Keratinocyte (primary cell): Measurements from ENCODE around the gene NVL.

Experiments
- EZH2 ChIP-seq: IDR thresholded peaks from one replicate; pipeline ENCODE4 v1.6.1; 2012; ENCODE audit warnings: inconsistent platforms, mild to moderate bottlenecking, low read length, moderate library complexity
- TF ChIP-seq, protein P1 (sequence below), 3 experiments: IDR thresholded peaks in 1 of 3; conservative IDR thresholded peaks in 1 of 3; optimal IDR thresholded peaks in 1 of 3; 2 replicates in 2 of 3; 3 replicates in 1 of 3; pipeline versions ENCODE3 to v1.5.1; 2011; ENCODE audit warnings: low read length in 3 of 3, mild to moderate bottlenecking in 3 of 3, moderate library complexity in 2 of 3, control low read depth in 1 of 3, inconsistent platforms in 1 of 3; ENCODE audit not compliant: insufficient read depth in 2 of 3; ENCODE audit errors: extremely low read depth in 1 of 3

GRCh38 chr1:224298346-224299330 is 31.3 kb downstream of the NVL start:
- TF ChIP-seq, protein P1, sequence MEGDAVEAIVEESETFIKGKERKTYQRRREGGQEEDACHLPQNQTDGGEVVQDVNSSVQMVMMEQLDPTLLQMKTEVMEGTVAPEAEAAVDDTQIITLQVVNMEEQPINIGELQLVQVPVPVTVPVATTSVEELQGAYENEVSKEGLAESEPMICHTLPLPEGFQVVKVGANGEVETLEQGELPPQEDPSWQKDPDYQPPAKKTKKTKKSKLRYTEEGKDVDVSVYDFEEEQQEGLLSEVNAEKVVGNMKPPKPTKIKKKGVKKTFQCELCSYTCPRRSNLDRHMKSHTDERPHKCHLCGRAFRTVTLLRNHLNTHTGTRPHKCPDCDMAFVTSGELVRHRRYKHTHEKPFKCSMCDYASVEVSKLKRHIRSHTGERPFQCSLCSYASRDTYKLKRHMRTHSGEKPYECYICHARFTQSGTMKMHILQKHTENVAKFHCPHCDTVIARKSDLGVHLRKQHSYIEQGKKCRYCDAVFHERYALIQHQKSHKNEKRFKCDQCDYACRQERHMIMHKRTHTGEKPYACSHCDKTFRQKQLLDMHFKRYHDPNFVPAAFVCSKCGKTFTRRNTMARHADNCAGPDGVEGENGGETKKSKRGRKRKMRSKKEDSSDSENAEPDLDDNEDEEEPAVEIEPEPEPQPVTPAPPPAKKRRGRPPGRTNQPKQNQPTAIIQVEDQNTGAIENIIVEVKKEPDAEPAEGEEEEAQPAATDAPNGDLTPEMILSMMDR (optimal IDR thresholded peaks at IDR 0.05 in 1 of 3, IDR thresholded peaks at IDR 0.05 in 1 of 3, conservative IDR thresholded peaks at IDR 0.05 in 1 of 3; ENCODE audit: extremely low read depth in 1 of 3, insufficient read depth in 2 of 3, low read length in 3 of 3): no peak
- no peak for TF ChIP-seq EZH2
